Right lobe of liver (tissue), 4 donors: Measurements from ENCODE around the gene GARIN5B.

Source experiments
- CTCF ChIP-seq, 4 donors: fragments of 200-600 bp in 3 of 4; fragments of 450-650 bp in 1 of 4; IDR thresholded peaks; one replicate each; pipeline versions ENCODE4 v1.5.1 to v1.8.0; 2016 to 2022; ENCODE audit warnings: antibody characterized with exemption in 4 of 4, mild to moderate bottlenecking in 2 of 4
- POLR2A ChIP-seq: fragments of 450-650 bp; IDR thresholded peaks from one replicate; pipeline ENCODE4 v1.6.1; 2017; ENCODE audit warnings: antibody characterized with exemption, mild to moderate bottlenecking
- donor health status: DM: no; HTN: no; CAD: no.
- donor health status: DM: no; HTN: no; CAD: no.
- donor health status: DM: no; HTN: yes; CAD: no.

- TF ChIP-seq CTCF (IDR thresholded peaks at IDR 0.05) (no peak), POLR2A (no peak)
Measured at GRCh38 chr19:55365964-55366363, 2.9 kb upstream of the GARIN5B start.
